SK-N-SH treated with all-trans-retinoic acid at 6 μM for 48 hours (cell line): ENCODE measurements around the gene ANKRD49.

Experiments
- POU6F1 ChIP-seq: fragments of 250-450 bp; sonication (Bioruptor Pico); IDR thresholded peaks from 2 replicates; pipeline ENCODE4 v1.8.0; 2021; ENCODE audit warnings: low read depth, mild to moderate bottlenecking, moderate library complexity, borderline replicate concordance
- PPARA ChIP-seq: fragments of 250-450 bp; sonication (Bioruptor Pico); IDR thresholded peaks from 2 replicates; pipeline ENCODE4 v1.5.0; 2020; ENCODE audit warnings: mild to moderate bottlenecking, borderline replicate concordance
- RARB ChIP-seq: fragments of 250-450 bp; sonication (Bioruptor Pico); IDR thresholded peaks from 2 replicates; pipeline ENCODE4 v1.8.0; 2021; ENCODE audit warnings: mild to moderate bottlenecking, moderate library complexity
- TCF4 ChIP-seq: fragments of 250-450 bp; sonication (Bioruptor Pico); IDR thresholded peaks from 2 replicates; pipeline ENCODE4 v1.8.0; 2021; ENCODE audit warnings: mild to moderate bottlenecking, moderate library complexity, borderline replicate concordance
- TF ChIP-seq, protein P1 (sequence below): fragments of 250-450 bp; sonication (Bioruptor Pico); IDR thresholded peaks from 2 replicates; pipeline ENCODE4 v1.5.1; 2021; ENCODE audit warnings: mild to moderate bottlenecking, moderate library complexity
- TF ChIP-seq, protein P2 (sequence below): fragments of 250-450 bp; sonication (Bioruptor Pico); IDR thresholded peaks from 2 replicates; pipeline ENCODE4 v1.8.0; 2020; ENCODE audit warnings: mild to moderate bottlenecking, moderate library complexity, borderline replicate concordance

- TF ChIP-seq, protein P1, sequence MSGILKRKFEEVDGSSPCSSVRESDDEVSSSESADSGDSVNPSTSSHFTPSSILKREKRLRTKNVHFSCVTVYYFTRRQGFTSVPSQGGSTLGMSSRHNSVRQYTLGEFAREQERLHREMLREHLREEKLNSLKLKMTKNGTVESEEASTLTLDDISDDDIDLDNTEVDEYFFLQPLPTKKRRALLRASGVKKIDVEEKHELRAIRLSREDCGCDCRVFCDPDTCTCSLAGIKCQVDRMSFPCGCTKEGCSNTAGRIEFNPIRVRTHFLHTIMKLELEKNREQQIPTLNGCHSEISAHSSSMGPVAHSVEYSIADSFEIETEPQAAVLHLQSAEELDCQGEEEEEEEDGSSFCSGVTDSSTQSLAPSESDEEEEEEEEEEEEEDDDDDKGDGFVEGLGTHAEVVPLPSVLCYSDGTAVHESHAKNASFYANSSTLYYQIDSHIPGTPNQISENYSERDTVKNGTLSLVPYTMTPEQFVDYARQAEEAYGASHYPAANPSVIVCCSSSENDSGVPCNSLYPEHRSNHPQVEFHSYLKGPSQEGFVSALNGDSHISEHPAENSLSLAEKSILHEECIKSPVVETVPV (CRISPR knock-in tag) = no peak
- no peak for TF ChIP-seq PPARA (CRISPR knock-in tag)
- TF ChIP-seq, protein P2, sequence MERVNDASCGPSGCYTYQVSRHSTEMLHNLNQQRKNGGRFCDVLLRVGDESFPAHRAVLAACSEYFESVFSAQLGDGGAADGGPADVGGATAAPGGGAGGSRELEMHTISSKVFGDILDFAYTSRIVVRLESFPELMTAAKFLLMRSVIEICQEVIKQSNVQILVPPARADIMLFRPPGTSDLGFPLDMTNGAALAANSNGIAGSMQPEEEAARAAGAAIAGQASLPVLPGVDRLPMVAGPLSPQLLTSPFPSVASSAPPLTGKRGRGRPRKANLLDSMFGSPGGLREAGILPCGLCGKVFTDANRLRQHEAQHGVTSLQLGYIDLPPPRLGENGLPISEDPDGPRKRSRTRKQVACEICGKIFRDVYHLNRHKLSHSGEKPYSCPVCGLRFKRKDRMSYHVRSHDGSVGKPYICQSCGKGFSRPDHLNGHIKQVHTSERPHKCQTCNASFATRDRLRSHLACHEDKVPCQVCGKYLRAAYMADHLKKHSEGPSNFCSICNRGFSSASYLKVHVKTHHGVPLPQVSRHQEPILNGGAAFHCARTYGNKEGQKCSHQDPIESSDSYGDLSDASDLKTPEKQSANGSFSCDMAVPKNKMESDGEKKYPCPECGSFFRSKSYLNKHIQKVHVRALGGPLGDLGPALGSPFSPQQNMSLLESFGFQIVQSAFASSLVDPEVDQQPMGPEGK (CRISPR knock-in tag) = no peak
- TF ChIP-seq RARB (CRISPR knock-in tag) = no peak
- no peak for TF ChIP-seq TCF4 (CRISPR knock-in tag)
- no peak for TF ChIP-seq POU6F1 (CRISPR knock-in tag)
Measured at GRCh38 chr11:94455861-94456260, 37.9 kb upstream of the ANKRD49 start.
